IPS-18c (cell line): ENCODE measurements around the gene CCNB1IP1.
"Not testable (repeated sequence)": the region's sequence is repeated elsewhere in the genome, so short reads cannot be mapped to it uniquely, and the experiment has no call there.

Experiments
- H3K4me3 ChIP-seq: 2 replicates; pipeline ENCODE4 v1.7.0; 2013; ENCODE audit warnings: low read depth, mild to moderate bottlenecking, low read length, moderate library complexity; ENCODE audit not compliant: insufficient read depth
- H3K9me3 ChIP-seq: one replicate; pipeline ENCODE4 v1.6.1; 2013; ENCODE audit warnings: mild to moderate bottlenecking, low read length, moderate library complexity; ENCODE audit not compliant: control insufficient read depth, insufficient read depth

The CCNB1IP1 gene

GRCh38 chr14:20343092-20343861 lies 10.2 kb upstream of the CCNB1IP1 start, which contains the start of gene PARP2:
Gene PARP2, plus strand, starts transcription at chr14:20343635. Its CDS starts 7 bp downstream, at chr14:20343642.
- H3K4me3 ChIP-seq, result peak within 1 kb of the TSS; percentile 77
- H3K9me3 ChIP-seq, result no peaks in the 10 kb centered on the region

- Histone ChIP-seq H3K4me3 (peak overlapping the region; percentile 57; the same call in 1 of the 2 replicates), H3K9me3 (no peaks in the 10 kb centered on the region)
Observed at GRCh38 chr14:20341646-20342045, 8.6 kb upstream of the CCNB1IP1 start.

- H3K9me3 ChIP-seq, H3K4me3 ChIP-seq: not testable (repeated sequence)
Observed at GRCh38 chr14:20341032-20341431, 8.0 kb upstream of the CCNB1IP1 start.

GRCh38 chr14:20334017-20334416 lies 938 bp upstream of the CCNB1IP1 start:
- Histone ChIP-seq H3K9me3 (no peaks in the 10 kb centered on the region), H3K4me3 (no peak overlapping the region)

GRCh38 chr14:20333494-20333841 lies 389 bp upstream of the CCNB1IP1 start:
- Histone ChIP-seq H3K4me3 (no peak overlapping the region), H3K9me3 (no peaks in the 10 kb centered on the region)

GRCh38 chr14:20332431-20332787 lies 670 bp downstream of the CCNB1IP1 start:
- H3K4me3 ChIP-seq, result peak overlapping the region; percentile 82
- no peaks in the 10 kb centered on the region for H3K9me3 ChIP-seq

GRCh38 chr14:20331053-20331613 lies 1.9 kb downstream of the CCNB1IP1 start:
- Histone ChIP-seq H3K9me3 (no peaks in the 10 kb centered on the region), H3K4me3 (peak overlapping the region; percentile 25; the same call in 1 of the 2 replicates)

GRCh38 chr14:20329355-20329754 lies 3.7 kb downstream of the CCNB1IP1 start:
- no peak overlapping the region for H3K4me3 ChIP-seq

GRCh38 chr14:20328705-20329104 lies 4.4 kb downstream of the CCNB1IP1 start:
- Histone ChIP-seq H3K9me3 (no peaks in the 10 kb centered on the region), H3K4me3 (no peak overlapping the region)

More at GRCh38 chr14:20329355-20329754, 3.7 kb downstream of the CCNB1IP1 start:
- no peaks in the 10 kb centered on the region for H3K9me3 ChIP-seq

- H3K4me3 ChIP-seq, result no peak overlapping the region
- no peaks in the 10 kb centered on the region for H3K9me3 ChIP-seq
Observed at GRCh38 chr14:20327005-20327869, 5.8 kb downstream of the CCNB1IP1 start.

- H3K4me3 ChIP-seq, result no peak overlapping the region
- no peaks in the 10 kb centered on the region for H3K9me3 ChIP-seq
Observed at GRCh38 chr14:20317720-20318119, 15.4 kb downstream of the CCNB1IP1 start.

- Histone ChIP-seq H3K9me3 (no peaks in the 10 kb centered on the region), H3K4me3 (no peak overlapping the region)
Observed at GRCh38 chr14:20314026-20314425, 19.1 kb downstream of the CCNB1IP1 start.

GRCh38 chr14:20306079-20306423 lies 27.0 kb downstream of the CCNB1IP1 start:
- Histone ChIP-seq H3K9me3 (no peaks in the 10 kb centered on the region), H3K4me3 (no peak overlapping the region)

GRCh38 chr14:20305265-20306078 lies 27.6 kb downstream of the CCNB1IP1 start, which contains the start of gene TTC5:
Gene TTC5, minus strand, starts transcription at chr14:20305951. Its CDS starts 14 bp downstream, at chr14:20305937.
- no peaks in the 10 kb centered on the region for H3K9me3 ChIP-seq
- peak within 1 kb of the TSS; percentile 81 for H3K4me3 ChIP-seq

- no peaks in the 10 kb centered on the region for H3K9me3 ChIP-seq
Observed at GRCh38 chr14:20302042-20302755, 30.9 kb downstream of the CCNB1IP1 start.

GRCh38 chr14:20295067-20295466 lies 38.0 kb downstream of the CCNB1IP1 start:
- Histone ChIP-seq H3K4me3 (no peak overlapping the region), H3K9me3 (no peaks in the 10 kb centered on the region)

More at GRCh38 chr14:20302042-20302755, 30.9 kb downstream of the CCNB1IP1 start:
- no peak overlapping the region for H3K4me3 ChIP-seq
